ENCODE data around the gene SPOUT1. TPM values are rescaled to one million over a fixed set of nuclear protein-coding genes. Genes with fewer than 3 reads are reported as not detected.

SPOUT1 gene
- total and polyA plus RNA-seq, 2 of the 13 experiments (the other 11 are each of a cell fraction or from before 2014, with no cell fraction given): 39.0 to 45.8 TPM

DNA sequence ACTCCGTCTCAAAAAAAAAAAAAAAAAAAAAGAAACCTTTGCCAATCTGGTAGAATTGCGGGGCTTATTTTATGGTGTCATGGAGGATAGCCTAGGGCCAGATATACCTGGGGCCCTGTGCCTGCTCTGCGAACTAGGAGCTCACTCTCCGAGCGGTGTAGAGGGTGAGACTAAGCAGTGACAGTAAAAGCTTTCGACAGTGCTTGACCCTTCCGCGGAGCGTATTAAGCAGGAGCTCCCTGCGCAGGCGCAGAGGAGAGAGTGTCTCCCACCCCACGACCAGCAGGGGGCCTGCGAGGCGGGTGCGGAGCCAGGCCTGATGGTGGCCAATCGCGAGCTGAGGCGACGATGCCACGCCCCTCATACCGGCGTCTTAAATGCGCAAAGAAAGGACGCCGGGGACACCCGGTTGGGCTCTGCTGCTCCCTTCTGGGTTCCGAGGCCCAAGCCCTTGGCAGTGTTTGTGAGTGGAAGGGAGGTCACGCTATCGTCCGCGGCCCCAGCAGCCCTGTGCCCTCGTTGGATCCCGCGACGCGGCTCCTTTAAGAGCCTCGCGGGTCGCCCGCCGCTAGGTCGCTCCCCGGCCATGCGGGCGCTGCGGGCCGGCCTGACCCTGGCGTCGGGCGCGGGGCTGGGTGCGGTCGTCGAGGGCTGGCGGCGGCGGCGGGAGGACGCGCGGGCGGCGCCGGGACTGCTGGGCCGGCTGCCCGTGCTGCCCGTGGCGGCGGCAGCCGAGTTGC, 11.3 kb downstream of the SPOUT1 start, which contains the start of gene ENDOG (continued):
- TF ChIP-seq, protein P1, sequence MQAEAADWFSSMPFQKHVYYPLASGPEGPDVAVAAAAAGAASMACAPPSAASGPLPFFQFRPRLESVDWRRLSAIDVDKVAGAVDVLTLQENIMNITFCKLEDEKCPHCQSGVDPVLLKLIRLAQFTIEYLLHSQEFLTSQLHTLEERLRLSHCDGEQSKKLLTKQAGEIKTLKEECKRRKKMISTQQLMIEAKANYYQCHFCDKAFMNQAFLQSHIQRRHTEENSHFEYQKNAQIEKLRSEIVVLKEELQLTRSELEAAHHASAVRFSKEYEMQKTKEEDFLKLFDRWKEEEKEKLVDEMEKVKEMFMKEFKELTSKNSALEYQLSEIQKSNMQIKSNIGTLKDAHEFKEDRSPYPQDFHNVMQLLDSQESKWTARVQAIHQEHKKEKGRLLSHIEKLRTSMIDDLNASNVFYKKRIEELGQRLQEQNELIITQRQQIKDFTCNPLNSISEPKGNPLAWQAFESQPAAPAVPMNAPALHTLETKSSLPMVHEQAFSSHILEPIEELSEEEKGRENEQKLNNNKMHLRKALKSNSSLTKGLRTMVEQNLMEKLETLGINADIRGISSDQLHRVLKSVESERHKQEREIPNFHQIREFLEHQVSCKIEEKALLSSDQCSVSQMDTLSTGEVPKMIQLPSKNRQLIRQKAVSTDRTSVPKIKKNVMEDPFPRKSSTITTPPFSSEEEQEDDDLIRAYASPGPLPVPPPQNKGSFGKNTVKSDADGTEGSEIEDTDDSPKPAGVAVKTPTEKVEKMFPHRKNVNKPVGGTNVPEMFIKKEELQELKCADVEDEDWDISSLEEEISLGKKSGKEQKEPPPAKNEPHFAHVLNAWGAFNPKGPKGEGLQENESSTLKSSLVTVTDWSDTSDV (CRISPR knock-in tag; IDR thresholded peaks at IDR 0.05): no peak
- TF ChIP-seq CHD4 (IDR thresholded peaks at IDR 0.05; ENCODE audit: borderline replicate concordance, low read length): no peak
- TF ChIP-seq TAF15 (IDR thresholded peaks at IDR 0.05; ENCODE audit: low read depth, low read length, poor library complexity, severe bottlenecking): peak; percentile 36
- TF ChIP-seq ZNF205 (CRISPR knock-in tag; IDR thresholded peaks at IDR 0.05): 0 out of 2 replicates have a peak, but pooled peaks have one; percentile 16
- TF ChIP-seq, protein P2, sequence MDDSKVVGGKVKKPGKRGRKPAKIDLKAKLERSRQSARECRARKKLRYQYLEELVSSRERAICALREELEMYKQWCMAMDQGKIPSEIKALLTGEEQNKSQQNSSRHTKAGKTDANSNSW (CRISPR knock-in tag; IDR thresholded peaks at IDR 0.05; ENCODE audit: borderline replicate concordance): no peak
- 0 out of 2 replicates have a peak, but pooled peaks have one; percentile 38 for TF ChIP-seq ZNF124 (CRISPR knock-in tag; IDR thresholded peaks at IDR 0.05)
- no peak for TF ChIP-seq ZFP41 (CRISPR knock-in tag; IDR thresholded peaks at IDR 0.05; ENCODE audit: borderline replicate concordance)
- TF ChIP-seq PRPF4 (IDR thresholded peaks at IDR 0.05; ENCODE audit: low read depth, low read length, poor library complexity, severe bottlenecking): no peak
- TF ChIP-seq, protein P3, sequence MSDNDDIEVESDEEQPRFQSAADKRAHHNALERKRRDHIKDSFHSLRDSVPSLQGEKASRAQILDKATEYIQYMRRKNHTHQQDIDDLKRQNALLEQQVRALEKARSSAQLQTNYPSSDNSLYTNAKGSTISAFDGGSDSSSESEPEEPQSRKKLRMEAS (IDR thresholded peaks at IDR 0.05): peak; percentile 49
- peak; percentile 89 for TF ChIP-seq DR1 (CRISPR knock-in tag; IDR thresholded peaks at IDR 0.05)
- TF ChIP-seq, protein P4, sequence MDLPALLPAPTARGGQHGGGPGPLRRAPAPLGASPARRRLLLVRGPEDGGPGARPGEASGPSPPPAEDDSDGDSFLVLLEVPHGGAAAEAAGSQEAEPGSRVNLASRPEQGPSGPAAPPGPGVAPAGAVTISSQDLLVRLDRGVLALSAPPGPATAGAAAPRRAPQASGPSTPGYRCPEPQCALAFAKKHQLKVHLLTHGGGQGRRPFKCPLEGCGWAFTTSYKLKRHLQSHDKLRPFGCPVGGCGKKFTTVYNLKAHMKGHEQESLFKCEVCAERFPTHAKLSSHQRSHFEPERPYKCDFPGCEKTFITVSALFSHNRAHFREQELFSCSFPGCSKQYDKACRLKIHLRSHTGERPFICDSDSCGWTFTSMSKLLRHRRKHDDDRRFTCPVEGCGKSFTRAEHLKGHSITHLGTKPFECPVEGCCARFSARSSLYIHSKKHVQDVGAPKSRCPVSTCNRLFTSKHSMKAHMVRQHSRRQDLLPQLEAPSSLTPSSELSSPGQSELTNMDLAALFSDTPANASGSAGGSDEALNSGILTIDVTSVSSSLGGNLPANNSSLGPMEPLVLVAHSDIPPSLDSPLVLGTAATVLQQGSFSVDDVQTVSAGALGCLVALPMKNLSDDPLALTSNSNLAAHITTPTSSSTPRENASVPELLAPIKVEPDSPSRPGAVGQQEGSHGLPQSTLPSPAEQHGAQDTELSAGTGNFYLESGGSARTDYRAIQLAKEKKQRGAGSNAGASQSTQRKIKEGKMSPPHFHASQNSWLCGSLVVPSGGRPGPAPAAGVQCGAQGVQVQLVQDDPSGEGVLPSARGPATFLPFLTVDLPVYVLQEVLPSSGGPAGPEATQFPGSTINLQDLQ (CRISPR knock-in tag; IDR thresholded peaks at IDR 0.05): no peak
- TF ChIP-seq GTF2F1 (IDR thresholded peaks at IDR 0.05; ENCODE audit: low read length): no peak; the same call in 1 of the 2 replicates
- TF ChIP-seq, protein P5, sequence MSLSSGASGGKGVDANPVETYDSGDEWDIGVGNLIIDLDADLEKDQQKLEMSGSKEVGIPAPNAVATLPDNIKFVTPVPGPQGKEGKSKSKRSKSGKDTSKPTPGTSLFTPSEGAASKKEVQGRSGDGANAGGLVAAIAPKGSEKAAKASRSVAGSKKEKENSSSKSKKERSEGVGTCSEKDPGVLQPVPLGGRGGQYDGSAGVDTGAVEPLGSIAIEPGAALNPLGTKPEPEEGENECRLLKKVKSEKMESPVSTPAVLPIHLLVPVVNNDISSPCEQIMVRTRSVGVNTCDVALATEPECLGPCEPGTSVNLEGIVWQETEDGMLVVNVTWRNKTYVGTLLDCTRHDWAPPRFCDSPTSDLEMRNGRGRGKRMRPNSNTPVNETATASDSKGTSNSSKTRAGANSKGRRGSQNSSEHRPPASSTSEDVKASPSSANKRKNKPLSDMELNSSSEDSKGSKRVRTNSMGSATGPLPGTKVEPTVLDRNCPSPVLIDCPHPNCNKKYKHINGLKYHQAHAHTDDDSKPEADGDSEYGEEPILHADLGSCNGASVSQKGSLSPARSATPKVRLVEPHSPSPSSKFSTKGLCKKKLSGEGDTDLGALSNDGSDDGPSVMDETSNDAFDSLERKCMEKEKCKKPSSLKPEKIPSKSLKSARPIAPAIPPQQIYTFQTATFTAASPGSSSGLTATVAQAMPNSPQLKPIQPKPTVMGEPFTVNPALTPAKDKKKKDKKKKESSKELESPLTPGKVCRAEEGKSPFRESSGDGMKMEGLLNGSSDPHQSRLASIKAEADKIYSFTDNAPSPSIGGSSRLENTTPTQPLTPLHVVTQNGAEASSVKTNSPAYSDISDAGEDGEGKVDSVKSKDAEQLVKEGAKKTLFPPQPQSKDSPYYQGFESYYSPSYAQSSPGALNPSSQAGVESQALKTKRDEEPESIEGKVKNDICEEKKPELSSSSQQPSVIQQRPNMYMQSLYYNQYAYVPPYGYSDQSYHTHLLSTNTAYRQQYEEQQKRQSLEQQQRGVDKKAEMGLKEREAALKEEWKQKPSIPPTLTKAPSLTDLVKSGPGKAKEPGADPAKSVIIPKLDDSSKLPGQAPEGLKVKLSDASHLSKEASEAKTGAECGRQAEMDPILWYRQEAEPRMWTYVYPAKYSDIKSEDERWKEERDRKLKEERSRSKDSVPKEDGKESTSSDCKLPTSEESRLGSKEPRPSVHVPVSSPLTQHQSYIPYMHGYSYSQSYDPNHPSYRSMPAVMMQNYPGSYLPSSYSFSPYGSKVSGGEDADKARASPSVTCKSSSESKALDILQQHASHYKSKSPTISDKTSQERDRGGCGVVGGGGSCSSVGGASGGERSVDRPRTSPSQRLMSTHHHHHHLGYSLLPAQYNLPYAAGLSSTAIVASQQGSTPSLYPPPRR (CRISPR knock-in tag; IDR thresholded peaks at IDR 0.05; ENCODE audit: borderline replicate concordance): no peak
- no peak for TF ChIP-seq ZKSCAN5 (CRISPR knock-in tag; IDR thresholded peaks at IDR 0.05)
- no peak for TF ChIP-seq HNF4A (CRISPR knock-in tag; IDR thresholded peaks at IDR 0.05)
- TF ChIP-seq ZNF337 (CRISPR knock-in tag; IDR thresholded peaks at IDR 0.05; ENCODE audit: borderline replicate concordance, low read depth): 0 out of 2 replicates have a peak, but pooled peaks have one; percentile 33
